HG02678 (cell line): ENCODE data around the gene KATNB1.

Source experiments
- ATAC-seq: cut with Tn5 transposase; IDR thresholded peaks from one replicate; pipeline ENCODE4 v1.9.1; 2021; ENCODE audit warnings: mild to moderate bottlenecking, moderate library complexity; ENCODE audit not compliant: unreplicated experiment

KATNB1 gene

DNA sequence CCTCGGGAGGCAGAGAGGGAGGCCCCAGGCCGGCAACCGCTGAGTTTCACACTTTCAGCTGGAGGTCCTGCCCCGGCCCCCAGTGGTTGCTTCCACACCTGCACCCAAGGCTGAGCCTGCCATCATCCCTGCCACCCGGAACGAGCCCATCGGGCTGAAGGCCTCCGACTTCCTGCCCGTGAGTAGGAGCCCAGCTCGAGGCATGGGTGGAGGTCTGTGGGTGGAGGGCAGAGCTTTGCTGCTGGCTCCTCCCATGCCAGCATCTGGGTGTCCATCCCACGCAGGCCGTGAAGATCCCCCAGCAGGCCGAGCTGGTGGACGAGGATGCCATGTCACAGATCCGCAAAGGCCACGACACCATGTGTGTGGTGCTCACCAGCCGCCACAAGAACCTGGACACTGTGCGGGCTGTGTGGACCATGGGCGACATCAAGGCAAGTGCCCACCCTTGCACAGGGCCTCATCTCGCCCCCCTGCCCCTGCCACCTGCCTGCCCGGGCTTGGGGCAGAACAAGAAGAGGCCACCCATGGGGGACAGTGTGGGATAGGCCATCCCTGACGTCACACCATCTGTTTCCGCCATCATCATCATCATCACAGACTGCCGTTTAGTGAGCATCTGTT lies 19.6 kb downstream of the KATNB1 start:
- ATAC-seq, result no peak

- no peak for ATAC-seq
These were observed 20.3 kb downstream of the KATNB1 start for GRCh38 chr16:57755726-57756423.

GRCh38 chr16:57756424-57757325 lies 21.1 kb downstream of the KATNB1 start:
- ATAC-seq, result no peak

DNA sequence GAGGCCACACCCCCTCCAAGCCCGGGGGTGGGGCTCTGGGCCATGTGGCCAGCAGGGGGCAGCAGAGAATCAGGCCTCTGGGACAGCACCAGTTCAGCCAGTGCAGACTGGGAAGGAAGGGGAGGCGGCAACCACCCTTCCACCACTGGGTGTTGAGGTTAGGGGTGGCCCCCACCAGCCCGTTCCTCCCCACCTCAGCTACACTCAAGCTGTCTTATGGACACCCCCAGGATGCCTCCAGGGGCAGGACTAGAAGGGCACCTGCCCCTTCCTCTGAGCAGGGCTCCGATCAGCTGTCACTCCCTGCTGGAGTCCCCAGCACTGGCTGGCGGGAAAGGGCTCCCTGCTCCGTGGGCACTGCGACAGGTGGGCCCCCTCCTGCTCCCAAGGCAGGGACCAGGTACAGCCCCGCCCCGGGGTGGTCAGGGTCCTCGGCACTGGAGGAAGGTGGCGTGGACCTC lies 21.8 kb downstream of the KATNB1 start:
- ATAC-seq, result peak; percentile 86

GRCh38 chr16:57757883-57758282 lies 22.3 kb downstream of the KATNB1 start:
- no peak for ATAC-seq

GRCh38 chr16:57758331-57759117 lies 23.0 kb downstream of the KATNB1 start:
- no peak for ATAC-seq

GRCh38 chr16:57759131-57759530 lies 23.6 kb downstream of the KATNB1 start:
- ATAC-seq, result no peak

DNA sequence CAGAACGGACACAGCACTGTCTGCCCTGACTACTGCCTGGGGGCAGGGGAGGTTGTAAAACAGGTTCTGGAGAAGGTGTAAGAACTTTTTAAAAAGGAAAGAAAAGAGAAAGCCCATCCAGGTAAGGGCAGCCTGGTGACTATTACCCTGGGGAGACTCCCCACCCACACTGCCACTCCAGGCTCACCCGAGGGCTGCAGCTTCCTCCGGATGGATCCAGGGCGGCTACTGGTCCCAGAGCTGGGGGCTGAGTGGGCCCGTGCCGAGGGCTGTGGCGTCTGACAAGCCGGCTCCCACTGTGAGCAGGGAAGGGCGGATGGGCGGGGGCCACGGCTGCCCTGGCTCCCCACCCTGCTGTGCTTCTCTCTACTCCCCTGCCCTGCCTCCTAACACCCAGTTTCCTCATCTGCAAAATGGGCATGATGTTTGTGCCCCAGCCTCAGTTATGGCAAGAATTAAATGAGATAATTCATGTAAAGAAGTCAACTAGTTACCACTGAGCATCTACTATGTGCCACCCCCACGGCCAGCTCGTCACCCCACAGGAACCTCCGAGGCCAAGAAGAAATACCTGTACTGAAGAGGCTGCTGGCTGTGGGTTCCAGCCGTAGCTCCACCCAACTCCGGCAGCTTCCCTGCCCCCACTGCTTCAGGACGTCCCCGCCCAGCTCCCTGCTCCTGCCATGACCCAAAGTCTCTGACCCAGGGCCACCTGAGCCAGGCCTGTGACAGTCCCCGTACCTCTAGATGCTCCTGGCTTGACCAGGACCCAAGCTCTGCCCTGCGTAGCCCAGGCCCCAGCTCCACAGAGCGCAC lies 24.2 kb downstream of the KATNB1 start:
- no peak for ATAC-seq

DNA sequence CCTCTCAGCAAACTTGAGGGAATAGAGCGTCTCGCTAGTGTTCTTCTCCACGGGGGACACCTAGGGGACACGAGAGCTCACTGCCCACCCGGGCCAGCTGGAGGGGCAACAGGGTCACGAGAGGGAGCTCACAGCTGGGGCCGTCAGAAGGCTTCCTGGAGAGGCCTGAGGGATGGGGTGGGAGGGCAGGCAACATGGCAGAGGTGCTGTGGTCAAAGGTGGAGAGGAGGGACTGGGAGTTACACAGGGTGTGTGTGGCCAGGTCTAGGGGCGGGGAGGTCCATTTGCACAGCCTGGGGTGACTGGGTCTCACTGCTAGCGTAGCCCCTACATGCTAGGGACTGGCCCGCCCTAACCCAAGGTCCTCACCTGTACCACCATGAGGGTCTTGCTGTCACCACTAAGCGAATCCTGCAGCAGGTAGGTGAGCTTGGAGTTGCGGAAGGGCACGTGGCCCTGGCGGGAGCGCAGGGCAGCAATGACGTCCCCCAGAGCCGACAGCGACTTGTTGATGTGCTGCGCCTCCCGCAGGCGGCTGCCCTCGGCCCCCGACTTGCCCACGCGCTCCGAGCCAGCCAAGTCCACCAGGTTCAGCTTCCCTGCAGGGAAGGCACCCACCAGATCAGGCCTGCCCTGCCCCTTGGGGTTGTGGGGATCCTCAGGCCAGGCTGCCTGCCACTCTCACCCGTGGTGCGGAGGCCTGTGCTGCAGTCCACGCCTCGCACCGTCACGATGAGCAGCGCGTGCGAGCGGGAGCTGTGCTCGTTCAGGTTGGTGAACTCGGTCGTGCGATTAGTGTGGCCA lies 25.0 kb downstream of the KATNB1 start:
- no peak for ATAC-seq

DNA sequence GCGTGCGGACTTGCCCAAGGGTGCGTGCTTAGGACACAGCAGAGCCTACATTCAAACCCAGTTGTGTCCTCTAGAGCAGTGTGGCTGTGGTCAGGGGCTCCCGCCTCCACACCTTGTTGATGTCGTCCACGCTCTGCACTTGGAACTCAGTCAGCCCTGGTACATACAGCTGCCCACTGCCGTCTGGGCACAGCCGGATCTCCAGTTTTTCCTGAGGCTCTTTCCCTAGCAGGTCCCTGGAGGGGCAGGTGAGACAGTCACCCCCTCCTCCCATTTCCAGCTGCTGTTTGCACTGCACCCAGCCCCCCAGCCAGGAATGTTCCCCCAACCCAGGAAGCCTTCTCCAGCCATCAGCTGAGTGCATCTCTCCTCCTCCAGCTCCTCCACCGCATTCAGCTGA lies 25.7 kb downstream of the KATNB1 start:
- no peak for ATAC-seq

GRCh38 chr16:57761957-57762356 lies 26.4 kb downstream of the KATNB1 start:
- no peak for ATAC-seq

DNA sequence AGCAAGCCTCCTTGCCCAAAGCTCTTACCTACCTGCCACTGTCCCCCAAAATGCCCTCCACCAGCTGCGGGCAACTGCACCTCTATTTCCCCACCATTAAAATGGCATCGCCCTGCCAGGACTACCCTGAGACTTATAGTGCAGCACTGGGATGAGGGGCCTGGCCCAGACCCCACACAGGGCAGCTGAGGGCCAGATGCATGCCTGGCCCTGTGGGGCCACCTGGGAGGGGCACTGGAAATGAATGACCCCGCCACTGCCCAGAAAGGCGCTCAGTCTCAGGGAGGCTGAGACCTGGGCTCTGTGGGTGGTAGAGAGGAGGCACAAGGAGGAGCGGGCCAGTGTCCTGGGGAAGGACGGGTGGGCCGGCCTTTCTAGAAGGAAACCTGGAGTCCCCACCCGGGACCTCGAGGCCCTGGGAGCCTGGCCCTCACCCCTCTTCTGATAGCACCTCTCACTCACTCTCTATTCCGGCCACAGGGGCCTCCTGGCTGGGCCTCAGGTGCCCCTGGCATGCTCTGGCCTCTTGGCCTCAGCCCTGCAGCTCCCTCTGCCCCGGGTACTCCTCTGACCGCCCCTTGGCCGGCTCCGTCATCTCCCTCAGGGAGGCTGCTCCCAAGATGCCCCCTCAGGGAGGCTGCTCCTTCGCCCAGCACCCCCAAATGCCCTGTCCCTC lies 26.9 kb downstream of the KATNB1 start:
- ATAC-seq, result no peak

DNA sequence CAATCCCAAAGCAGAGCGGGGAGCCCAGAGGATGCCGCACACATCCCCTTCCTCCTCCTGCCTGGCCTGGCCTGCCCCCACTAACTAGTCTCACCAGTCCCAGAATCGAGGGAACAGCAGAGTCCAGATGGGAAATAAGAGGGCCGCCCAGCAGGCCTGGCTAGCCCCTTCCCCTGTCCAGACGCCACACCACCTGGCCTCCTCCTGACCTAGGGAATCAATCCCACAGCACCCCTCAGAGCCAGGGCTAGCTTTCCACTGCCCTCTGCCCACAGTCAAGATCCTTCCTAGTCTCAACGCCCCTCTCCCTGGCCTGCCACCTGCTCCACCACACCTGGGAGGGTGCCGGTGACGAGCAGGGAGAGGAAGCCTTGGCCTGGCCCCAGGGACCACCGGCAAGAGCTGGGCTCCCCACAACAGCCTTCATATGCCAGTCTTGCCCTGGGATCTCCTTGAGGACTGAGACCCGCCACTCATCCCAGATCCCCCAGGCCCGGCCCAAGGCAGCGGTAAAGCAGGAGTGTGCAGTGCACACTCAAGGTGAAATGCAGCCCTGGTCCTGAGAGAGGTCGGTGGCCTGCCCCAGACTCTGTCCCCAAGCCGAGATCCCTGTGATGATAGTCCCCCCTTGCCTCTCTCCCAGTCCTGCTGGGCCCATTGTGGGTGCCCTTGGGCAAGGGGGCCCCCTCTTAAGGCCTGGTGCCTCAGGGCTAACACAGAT lies 27.9 kb downstream of the KATNB1 start:
- ATAC-seq, result no peak

DNA sequence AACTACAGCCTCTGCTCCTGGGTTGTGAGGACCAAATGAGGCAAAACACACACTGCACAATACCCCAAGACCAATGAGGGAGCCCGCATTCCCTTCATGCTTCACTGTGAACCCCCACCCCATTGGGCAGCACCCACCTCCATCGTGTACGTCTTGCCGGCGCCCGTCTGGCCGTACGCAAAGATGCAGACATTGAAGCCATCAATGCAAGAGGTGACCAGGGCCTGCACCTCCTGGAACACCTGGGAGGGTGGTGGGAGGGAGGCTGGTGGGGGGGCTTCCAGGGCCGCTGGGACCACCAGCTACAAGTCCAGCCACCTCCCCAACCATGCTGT lies 28.4 kb downstream of the KATNB1 start:
- no peak for ATAC-seq

GRCh38 chr16:57764341-57765159 lies 29.0 kb downstream of the KATNB1 start:
- no peak for ATAC-seq

GRCh38 chr16:57765160-57765728 lies 29.7 kb downstream of the KATNB1 start:
- ATAC-seq, result no peak
